Measurements from ENCODE around the gene SLF2.
"Not testable (repeated sequence)": the region's sequence is repeated elsewhere in the genome, so short reads cannot be mapped to it uniquely, and the experiment has no call there.

SLF2 gene

DNA sequence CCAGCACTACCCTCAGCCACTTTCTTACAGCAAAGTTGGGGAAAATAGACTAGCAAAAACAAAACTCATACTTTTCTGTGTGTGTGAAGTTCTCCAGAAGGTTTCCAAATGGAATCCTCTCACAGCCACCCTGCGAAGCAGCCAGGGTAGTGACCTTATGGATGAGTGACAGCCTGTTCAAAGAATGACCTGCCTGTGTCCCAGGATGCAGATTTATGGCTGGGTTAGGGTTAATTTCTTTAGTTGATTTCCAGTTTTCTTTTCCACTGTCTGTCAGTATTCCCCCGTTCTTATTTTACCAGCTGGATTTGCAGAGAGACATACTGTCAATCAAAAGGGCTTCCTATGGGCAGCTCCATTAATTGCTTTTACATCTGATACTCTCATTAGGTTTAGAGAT, 54.1 kb downstream of the SLF2 start:
- FAIRE-seq, result no peak

DNA sequence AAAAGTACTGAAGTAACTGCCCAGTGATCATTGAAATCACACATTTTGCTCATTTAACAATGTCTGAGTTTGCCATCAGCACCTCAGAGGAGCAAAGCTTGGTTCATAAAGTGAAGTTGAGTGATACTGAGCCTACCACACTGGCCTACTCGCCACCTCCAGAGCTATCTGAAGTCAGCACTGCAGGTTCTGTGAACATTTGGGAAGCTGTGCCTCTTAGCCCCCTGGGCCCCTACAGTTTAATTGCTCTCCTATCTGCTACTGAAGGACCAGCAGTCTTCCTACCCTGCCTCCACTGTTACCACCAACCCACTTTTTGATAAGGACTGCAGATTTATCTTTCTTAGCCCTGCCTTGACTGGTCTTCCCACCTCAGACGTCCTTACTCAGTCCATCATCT, 54.6 kb downstream of the SLF2 start:
- no peak for FAIRE-seq

DNA sequence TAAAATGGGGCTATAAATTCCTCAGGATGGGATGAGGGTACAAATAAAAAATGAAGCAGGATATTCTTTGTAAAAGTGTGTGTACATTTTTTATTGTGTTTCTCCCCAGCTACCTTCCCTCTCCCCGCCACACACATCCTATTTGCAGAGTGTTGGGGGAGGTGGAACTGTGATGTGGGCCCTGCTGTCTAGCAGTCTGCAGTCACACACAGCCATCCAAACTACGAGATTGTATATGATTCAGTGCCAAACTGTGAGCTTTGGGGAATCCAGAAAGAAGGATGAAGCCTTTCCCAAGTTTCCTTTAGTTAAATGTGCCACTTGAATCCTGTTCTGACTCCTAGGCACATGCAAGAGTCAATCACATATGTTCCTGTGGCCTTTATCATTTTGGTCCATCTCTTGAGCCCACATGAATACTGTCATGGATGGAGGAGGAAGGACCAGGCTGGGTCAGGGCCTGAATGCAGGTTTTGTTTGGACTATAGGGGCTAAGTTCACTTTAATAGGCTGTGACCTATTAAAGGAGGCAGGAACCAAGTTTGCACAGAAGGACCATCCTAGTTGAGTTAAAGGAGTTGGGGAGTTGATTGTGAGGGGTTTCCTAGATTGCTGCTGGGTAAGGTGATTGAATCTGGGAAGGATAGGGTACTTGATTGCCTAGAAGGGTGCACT, 55.4 kb downstream of the SLF2 start:
- no peak for FAIRE-seq

DNA sequence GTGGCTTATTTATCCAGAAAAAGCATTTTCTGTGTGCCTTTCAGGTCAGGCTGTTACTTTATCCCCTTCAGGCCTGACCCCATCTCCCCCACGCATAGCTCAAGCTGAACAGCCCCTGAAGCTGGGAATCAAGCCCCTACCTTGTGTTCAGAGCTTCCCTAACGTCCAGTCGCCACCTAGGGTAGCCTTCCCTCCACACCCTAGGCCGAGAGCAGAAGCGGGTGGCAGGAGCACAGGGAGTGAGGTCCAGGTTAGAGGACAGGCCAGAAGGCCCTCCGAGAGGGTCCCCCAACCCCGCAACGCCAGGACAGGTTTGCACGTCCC, 56.1 kb downstream of the SLF2 start:
- no peak for FAIRE-seq

DNA sequence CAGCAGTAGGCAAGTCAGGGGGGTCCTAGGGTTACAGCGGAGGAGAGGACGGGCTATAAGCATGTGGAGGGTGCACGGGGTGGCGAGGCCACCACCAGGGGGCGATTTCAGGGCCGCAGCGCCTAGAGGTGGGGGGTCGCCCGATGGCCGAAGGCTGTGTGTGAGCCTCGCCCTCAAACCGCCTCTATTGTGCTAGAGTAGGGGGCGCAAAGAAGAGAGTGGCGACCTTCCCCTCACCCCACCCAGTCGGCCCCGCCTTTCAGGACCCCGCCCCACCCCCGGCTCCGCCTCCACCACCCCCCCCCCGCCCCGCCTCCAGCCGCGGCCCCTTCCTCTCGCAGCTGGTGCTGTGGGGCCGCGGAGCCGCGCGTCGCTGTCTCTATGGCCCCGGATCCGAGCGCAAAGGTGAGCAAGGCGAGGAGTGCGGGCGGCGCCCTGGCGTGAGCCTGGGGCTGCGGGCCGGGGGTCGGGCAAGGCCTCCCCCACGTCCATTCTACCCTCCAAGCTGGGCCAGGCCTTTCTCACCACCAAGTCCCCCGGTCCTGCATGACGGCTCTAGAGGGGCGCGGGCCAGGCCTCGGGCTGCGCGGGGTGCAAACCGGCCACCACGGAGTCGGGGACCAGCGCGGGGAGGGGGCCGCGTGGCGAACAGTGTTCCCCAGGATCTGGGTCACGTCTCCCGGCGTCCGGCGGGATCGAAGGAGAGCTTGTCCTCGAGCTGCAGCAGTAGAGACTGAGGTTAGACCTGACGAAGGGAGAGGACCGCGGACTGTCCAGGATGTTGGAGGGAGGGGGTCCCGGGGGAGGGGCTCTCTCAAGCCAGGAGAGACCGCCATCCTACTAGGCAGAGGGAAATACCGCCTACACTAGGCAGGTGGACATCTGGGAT, 56.7 kb downstream of the SLF2 start, which contains the start of gene SEMA4G:
SEMA4G (plus strand) TSS at position 318 of the 889 bp plus-strand sequence. CDS start 3,409 bp downstream, outside the sequence.
- FAIRE-seq, result no peak

DNA sequence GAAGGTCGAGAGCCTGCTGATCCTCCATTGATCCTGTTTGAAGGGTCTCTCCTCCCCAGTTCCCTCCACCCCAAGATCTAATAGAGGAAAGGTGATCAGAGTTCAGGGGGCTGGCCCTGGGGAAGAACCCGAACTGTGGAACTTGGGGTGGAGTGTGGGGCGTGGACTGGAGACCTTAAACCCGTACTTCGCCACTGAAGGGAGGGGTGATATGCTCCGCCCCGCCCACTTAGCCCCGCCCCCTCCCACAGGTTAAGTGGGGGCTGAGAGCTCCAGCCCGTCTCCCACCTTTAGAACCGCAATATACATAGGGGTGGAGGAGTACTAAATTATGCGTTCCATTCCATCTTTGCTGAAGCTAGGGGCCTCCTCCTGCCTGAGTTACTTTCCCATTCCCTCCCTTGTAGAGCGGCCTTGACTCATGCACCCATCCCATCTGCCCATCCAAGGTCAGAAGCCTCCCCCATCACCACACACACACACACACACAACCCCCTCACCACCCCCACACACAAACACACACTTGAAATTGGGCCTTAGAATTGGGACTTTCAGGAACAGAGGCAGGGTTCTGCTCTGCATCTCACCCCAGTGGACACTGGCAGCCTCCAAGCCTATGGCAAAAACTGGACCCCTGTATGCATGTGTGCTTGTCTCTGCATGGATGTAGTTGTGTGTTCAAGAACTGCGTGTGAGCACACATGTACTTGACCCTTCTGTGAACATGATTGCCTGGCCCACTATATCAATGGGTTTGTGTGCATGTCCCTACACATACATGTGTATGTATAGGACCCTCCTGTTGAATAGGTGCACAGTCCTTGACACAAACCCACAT, 57.5 kb downstream of the SLF2 start:
- no peak for FAIRE-seq

DNA sequence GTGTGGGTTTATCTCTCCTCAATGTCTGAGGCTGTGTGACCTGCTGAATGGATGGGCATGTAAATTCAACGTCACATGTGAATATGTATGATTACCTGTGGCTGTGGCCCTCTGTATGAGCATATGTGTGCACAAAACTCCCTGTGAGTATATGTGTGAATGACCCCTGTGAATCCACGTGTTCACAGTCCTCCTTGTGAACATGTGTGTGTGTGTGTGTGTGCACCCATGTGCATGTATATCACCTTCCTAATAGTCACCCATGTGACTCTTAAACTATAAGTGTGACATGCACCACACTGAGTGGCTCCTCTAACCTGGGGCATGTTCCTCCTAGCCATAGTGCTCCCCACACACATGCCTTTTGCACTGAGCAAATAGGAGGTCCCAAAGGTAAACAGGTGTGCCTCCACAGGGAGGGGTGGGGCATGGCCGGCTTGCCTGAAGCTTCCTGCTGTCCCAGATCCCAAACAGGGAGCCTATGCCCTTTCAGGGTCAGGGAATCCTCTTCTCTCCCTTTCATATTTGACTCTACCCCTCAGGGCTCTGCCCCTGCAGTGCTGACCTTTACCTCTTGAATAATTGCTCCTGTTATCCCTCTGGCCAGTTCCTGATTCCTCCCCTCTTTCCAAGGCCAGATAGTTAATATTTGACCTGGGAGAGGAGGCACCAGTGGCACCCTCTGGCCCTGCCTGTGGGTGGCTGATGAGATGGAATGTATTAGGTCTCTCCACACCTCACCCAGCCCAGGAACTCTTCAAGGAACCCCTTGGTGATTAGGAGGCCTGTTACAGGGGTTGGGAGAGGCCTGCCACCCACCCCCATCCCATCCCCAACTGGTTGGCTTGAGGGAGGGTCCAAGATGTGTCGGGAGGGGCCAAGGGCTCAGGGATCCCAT, 58.4 kb downstream of the SLF2 start:
- no peak for FAIRE-seq

DNA sequence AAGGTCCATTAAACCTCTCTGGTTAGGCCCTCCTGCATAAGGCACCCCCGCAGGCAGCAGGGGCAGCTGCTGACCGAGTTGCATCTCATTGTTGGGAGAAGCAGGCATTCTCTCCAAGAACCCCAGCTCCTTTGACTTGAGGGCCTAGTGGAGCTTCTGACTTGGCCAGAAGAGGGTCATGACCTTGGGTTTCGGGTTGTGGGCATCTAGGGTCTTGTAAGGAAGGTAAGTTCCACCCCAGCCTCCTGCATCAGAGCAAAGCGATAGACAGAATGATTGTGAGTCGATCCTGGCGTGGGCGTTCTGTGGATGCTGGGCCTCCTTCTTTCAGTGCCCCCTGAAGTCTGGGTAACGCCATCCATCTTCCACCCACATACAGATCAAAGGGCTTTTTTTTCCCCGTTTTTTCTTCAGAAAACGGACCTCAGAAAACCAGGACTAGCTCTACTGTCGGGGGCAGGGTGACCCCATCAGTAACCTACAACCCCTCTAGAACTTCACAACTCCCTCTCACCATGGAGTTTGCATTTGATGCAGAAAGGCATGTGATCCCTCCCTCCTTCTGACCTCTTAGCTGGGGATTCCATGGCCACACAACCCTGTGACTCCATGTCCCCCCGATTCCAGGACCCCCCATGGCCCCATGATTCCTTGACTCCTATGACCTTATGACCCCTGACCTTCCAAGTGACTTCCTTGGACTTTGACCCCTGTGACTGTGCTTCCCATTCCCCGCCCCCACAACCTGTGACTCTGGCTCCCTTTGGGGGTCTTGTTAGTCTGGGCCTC, 59.5 kb downstream of the SLF2 start:
- no peak for FAIRE-seq

DNA sequence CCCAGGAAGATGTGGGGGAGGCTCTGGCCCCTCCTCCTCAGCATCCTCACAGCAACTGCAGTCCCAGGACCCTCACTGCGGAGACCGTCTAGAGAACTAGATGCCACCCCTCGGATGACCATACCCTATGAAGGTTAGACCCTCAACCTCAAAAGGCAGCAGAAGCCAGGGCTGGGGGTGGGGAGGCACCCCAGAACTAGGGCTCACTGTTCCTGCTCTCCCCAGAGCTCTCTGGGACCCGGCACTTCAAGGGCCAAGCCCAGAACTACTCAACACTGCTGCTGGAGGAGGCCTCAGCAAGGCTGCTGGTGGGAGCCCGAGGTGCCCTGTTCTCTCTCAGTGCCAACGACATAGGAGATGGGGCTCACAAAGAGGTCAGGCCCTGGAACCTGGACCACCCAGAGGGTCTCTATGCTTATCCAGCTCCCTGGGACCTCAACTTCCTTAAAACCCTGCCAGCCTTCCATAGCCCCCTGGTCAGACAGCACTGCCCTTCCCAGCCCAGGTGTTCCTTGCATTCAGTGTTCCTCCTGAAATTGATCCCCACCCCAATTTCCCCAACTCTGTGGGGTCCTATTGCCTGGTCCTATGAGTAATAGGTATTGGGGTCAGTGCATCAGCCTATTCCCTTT, 60.3 kb downstream of the SLF2 start:
- no peak for FAIRE-seq

DNA sequence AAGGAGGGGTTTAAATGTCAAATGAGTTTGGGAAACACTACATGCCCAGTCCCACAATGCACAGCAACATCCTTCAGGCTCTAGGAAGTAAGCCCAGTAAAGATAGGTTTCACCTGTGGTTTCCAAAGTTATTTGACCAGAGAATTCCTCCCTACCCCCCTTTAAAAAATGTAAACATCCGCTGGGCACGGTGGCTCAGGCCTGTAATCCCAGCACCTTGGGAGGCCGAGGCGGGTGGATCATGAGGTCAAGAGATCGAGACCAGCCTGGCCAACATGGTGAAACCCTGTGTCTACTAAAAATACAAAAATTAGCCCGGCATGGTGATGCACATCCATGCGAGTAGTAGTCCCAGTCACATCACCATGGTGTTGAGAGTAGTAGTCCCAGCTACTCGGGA, 62.6 kb downstream of the SLF2 start:
- FAIRE-seq, result not testable (repeated sequence)

DNA sequence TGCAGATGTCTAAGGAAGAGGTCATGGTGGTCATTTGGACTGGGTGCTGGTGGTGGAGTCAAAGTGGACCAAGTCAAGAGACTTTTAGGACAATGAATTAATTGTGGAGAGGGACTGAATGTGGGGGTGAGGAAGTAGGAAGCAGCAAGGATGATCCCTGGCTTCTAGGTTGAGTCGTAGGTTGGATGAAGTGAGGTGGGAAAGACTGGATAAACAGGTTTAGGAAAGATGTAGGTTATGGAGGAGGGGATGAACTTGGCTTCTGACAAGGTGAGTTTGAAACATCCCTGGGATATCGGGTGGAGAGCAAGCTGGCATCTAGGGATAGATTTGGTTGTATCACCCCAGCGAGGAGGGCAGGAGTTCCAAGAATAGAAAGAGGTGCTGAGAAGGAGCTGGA, 64.1 kb downstream of the SLF2 start:
- no peak for FAIRE-seq

DNA sequence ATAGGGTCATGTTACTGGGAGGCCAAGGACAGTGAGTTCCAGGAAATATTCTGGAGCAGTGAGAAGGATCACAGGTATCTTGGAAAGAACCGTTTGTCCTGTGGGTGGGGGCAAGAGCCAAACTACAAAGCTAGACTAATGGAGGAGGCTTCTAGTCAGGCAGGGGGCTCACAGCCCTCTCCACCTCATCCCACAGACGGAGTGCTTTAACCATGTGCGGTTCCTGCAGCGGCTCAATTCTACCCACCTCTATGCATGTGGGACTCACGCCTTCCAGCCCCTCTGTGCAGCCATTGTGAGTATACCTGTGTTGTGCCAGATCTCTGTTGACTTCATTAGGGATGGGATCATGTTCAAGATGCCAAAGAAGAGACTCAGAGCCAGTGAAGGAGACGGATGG, 64.7 kb downstream of the SLF2 start:
- FAIRE-seq, result no peak

DNA sequence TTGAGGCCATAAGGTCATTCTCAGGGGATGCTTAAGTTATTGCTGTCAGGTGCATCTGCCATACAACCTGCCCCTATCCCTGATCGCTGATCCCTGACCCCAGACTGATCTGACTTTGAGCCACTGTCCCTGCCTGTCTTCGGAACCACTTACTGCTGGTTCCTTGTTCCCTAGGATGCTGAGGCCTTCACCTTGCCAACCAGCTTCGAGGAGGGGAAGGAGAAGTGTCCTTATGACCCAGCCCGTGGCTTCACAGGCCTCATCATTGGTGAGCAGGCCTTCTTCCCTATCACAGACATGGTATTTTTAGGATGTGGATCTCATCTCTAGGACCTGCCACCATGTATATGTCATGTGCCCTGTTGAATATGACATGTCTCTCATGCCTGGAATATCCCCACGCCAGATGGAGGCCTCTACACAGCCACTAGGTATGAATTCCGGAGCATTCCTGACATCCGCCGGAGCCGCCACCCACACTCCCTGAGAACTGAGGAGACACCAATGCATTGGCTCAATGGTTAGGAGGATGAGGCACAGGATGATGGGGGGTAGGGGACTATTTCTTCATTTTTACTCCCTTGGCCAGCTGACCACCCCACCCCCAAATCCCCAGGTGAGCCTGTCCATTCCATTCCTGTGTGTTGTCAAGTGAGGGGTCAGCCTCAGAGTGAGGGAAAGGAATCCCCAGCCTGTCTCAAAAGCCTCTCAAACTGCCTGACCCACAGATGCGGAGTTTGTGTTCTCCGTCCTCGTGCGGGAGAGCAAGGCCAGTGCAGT, 65.5 kb downstream of the SLF2 start:
- FAIRE-seq, result no peak

DNA sequence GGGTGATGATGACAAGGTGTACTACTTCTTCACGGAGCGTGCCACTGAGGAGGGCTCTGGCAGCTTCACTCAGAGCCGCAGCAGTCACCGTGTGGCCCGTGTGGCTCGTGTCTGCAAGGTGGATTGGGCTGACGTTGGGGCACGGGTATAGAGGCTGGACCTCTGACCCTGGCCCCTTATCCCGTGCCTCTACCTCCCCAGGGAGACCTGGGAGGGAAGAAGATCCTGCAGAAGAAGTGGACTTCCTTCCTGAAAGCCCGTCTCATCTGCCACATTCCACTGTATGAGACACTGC, 66.1 kb downstream of the SLF2 start:
- no peak for FAIRE-seq

DNA sequence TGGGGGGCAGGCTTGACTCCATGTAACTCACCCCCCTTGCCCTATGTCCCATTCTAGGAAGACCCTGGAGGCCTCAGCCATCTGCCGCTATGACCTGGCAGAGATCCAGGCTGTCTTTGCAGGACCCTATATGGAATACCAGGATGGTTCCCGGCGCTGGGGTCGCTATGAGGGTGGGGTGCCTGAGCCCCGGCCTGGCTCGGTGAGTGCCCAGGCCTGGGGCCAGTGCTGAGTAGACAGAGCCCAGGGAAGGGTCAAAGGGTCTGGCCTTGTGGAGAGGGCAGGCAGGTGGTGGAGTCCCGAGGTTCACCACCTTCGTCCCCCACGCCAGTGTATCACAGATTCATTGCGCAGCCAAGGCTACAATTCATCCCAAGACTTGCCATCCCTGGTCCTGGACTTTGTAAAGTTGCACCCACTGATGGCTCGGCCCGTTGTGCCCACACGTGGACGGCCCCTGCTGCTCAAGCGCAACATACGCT, 67.1 kb downstream of the SLF2 start:
- FAIRE-seq, result no peak

DNA sequence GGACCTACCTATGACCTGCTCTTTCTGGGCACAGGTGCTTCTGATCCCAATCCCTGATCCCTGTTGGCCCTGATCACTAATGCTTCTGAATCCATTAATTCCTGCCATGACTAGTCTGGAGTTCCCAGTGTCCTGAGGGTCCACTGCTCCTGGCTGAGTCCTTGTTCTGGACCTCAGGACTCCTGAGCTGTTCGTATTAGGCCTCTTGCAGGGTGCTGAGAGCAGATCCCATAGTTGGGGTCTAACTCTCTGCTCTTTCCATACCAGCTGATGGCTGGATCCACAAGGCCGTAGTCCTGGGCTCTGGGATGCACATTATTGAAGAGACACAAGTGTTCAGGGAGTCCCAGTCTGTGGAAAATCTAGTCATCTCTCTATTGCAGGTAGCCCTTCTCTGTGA, 67.5 kb downstream of the SLF2 start:
- no peak for FAIRE-seq

DNA sequence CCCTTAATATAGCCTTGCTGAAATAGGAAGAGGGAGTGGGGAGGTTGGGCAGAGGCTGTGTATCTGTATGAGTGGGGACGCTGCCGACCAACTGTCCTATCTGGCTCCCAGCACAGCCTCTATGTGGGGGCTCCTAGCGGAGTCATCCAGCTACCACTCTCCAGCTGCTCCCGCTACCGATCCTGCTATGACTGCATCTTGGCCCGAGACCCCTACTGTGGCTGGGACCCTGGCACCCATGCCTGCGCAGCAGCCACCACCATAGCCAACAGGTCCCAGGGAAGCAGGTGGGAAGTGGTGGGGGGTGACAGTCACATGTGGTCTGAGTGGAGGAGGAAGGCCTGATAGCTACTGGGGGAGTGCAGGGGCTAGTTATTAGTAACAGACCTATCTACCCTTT, 67.9 kb downstream of the SLF2 start:
- no peak for FAIRE-seq

DNA sequence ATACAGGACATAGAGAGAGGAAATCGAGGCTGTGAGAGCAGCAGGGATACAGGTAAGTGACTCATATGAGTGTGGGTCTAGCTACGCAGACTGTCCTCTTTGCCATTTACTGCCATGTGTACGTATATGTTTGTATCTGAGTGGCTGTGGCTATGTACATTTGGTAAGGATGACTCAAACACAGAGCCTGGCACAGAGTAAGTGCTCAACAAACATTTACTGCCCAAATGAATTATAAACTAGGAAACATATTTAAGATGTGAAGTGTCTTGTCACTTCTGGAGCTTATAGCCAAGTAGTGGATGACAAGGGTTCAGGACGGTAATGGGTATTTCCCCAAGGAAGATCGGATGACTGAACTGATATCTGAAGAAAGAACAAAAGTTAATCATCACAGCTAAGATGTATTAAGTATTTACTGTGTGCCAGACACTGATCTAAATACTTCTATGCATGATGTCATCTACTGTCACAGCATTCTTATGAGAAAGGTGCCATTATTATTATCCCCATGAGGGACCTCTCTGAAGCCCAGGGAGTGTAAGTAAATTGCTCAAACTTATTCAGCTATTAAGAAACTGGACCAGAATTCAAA, 68.5 kb downstream of the SLF2 start:
- no peak for FAIRE-seq

DNA sequence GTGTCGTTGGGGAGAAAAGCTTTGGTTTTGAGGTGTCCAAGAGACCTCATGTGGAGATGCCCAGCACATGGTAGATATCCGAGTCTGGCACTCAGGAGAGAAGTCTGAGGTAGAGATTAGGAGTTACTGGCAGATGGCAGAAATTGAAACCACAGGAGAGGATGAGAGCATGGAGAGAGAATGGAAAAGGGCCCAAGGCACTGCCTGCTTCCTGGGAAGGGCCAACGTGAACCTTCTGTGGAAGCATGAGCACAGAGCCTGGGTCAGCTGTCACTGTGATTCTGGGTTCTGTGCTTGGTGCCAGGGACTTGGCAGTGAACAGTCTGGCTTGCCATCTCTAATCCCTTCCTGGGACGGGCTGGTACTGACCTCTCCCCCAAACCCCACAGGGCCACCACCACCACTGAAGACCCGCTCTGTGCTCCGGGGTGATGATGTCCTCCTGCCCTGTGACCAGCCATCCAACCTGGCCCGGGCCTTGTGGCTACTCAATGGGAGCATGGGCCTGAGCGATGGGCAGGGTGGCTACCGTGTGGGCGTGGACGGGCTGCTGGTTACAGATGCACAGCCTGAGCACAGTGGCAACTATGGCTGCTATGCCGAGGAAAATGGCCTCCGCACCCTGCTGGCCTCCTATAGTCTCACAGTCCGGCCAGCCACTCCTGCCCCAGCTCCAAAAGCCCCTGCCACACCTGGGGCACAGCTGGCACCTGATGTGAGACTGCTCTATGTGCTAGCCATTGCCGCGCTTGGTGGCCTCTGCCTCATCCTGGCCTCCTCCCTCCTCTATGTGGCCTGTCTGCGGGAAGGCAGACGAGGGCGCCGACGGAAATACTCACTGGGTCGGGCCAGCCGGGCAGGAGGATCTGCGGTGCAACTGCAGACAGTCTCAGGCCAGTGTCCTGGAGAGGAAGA, 70.4 kb downstream of the SLF2 start:
- no peak for FAIRE-seq

All from colon (tissue), 2 donors.